ENCODE results near the gene EVL. TPM values are rescaled to one million over a fixed set of nuclear protein-coding genes. Genes with fewer than 3 reads are reported as not detected.

EVL gene
- total RNA-seq, 1 donor from 2014 or later = 69.2 TPM

GRCh38 chr14:100031506-100032281 lies 33.5 kb upstream of the EVL start:
- DNase-seq (ENCODE audit: low read depth) = peak; percentile 97
- TF ChIP-seq, protein P1, sequence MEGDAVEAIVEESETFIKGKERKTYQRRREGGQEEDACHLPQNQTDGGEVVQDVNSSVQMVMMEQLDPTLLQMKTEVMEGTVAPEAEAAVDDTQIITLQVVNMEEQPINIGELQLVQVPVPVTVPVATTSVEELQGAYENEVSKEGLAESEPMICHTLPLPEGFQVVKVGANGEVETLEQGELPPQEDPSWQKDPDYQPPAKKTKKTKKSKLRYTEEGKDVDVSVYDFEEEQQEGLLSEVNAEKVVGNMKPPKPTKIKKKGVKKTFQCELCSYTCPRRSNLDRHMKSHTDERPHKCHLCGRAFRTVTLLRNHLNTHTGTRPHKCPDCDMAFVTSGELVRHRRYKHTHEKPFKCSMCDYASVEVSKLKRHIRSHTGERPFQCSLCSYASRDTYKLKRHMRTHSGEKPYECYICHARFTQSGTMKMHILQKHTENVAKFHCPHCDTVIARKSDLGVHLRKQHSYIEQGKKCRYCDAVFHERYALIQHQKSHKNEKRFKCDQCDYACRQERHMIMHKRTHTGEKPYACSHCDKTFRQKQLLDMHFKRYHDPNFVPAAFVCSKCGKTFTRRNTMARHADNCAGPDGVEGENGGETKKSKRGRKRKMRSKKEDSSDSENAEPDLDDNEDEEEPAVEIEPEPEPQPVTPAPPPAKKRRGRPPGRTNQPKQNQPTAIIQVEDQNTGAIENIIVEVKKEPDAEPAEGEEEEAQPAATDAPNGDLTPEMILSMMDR (conservative IDR thresholded peaks at IDR 0.05; ENCODE audit: low read depth, low read length) = peak; percentile 21
- H3K4me3 ChIP-seq (ENCODE audit: low read depth, low read length) = peak overlapping the region; percentile 62

DNA sequence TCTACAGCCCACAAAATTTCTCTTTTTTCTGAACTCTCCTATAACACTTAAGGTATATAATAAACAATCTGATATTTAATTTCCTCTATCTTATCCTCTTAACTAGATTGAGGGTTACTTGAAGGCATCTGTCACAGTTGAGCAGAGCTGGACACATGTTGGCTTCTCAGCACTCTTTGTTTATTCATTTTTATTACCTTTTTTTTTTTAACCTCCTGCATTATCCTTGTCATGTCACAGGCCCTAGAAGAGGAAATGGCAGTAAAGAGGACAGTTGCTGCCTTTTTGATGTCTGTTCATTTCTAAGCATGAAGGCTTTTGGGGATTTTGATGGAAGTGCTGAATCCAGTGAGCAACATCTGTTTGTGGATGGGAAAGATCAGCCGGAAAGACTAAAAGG lies 32.5 kb upstream of the EVL start:
- no peak overlapping the region for H3K4me3 ChIP-seq (ENCODE audit: low read depth, low read length)
- no peak for DNase-seq (ENCODE audit: low read depth)
- TF ChIP-seq, protein P1 (conservative IDR thresholded peaks at IDR 0.05; ENCODE audit: low read depth, low read length) = no peak

DNA sequence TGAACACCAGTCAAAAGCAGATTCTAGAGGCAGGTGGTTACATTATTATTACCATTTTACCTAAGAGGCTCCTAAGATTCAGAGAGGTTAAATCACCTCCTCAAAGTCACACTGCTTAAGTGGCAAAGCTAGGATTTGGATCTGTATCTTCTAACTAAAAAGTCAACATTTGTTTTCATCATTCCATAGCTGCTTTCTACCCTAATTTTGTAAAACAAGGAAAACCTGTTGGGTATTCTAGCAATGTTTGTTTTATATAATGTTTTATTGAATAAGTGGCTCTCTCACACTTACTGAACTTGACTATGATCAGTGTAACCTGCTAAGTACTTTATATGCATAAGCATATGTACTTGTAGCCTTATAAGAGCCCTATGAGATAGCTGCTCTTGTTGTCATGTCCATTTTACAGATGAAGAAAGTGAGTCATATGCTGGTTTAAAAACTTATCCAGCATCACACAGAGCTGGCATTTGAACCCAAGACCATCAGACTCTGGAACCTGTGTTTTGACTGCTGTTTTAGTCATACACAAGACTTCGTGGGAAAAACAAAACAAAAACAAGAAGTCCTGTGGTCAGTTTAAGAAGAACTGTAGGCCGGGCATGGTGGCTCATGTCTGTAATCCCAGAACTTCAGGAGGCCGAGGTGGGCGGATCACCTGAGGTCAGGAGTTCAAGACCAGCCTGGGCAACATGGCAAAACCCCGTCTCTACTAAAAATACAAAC lies 31.7 kb upstream of the EVL start:
- TF ChIP-seq, protein P1 (conservative IDR thresholded peaks at IDR 0.05; ENCODE audit: low read depth, low read length) = no peak
- no peak for DNase-seq (ENCODE audit: low read depth)
- H3K4me3 ChIP-seq (ENCODE audit: low read depth, low read length) = no peak overlapping the region

DNA sequence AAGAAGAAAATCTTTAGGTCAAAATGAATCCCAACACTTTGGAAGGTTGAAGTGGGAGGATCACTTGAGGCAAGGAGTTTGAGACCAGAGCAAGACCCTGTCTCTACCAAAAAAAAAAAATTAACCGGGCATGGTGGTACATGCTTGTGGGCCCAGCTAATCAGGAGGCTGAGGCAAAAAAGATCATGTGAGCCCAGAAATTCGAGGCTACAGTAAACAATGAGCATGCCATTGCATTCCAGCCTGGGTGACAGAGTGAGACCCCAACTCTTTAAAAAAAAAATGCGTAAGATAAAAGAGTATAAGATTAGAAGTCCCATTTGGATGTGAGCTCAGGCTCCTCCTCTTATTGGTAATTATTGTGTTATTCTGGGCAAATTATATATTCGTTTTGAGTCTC lies 30.8 kb upstream of the EVL start:
- H3K4me3 ChIP-seq (ENCODE audit: low read depth, low read length) = no peak overlapping the region
- TF ChIP-seq, protein P1 (conservative IDR thresholded peaks at IDR 0.05; ENCODE audit: low read depth, low read length) = no peak
- DNase-seq (ENCODE audit: low read depth) = no peak

DNA sequence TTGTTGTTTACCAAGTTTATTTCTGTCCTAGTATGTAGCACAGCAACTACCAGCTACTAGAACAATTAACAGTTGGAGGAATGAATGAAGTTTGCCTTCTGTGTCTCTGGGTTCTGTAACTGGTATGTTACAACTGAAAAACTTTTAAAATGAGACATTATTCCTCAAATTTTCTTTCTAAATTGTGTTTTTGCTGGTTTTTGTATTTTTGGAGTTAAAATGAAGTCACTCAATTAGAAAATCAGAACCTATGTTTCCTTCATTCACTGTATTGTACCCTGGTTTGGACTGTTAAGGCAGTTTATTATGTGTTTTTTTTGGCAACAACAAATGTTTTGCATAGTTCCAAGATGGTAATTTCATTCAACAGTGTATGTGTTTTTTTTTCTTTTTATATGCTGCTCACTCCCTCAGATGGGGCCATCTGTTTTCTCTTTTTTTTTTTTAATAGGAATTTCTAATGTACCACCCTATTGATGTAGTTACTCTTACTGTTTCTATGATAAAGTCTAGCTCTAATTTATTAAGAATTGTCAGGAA lies 30.2 kb upstream of the EVL start:
- DNase-seq (ENCODE audit: low read depth) = no peak
- TF ChIP-seq, protein P1 (conservative IDR thresholded peaks at IDR 0.05; ENCODE audit: low read depth, low read length) = no peak
- no peak overlapping the region for H3K4me3 ChIP-seq (ENCODE audit: low read depth, low read length)

- TF ChIP-seq, protein P1 (conservative IDR thresholded peaks at IDR 0.05; ENCODE audit: low read depth, low read length) = no peak
- H3K4me3 ChIP-seq (ENCODE audit: low read depth, low read length) = no peak overlapping the region
- DNase-seq (ENCODE audit: low read depth) = no peak
Measured at GRCh38 chr14:100035700-100036099, 29.5 kb upstream of the EVL start.
